ENCODE data around the gene APOA1.

APOA1 gene

DNA sequence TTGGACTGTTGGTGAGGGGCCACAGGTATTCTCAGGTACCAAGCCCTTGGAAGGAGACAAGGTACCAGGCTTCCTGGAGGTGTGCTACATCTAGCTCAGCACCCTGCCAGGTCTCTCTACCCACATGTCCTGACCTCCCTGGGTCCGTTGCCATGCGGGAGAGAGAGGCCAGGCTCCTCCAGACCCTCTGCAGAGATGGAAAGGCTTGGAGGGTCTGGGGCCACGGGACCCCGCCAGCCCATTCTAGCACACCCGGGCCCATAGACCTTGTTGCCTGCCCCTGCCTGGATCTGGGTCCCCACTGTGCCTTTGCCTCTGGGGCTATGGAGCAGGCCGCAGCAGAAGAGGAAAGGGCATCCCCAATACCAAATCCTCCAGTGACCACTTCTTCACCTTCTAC is 10.0 kb downstream of the APOA1 start:
- peaks cover 28% of the 10 kb centered on the region for H3K4me1 Mint-ChIP-seq
- H3K4me3 Mint-ChIP-seq, result no peak overlapping the region
- no peaks in the 10 kb centered on the region for H3K9me3 Mint-ChIP-seq
- peaks cover 6% of the 10 kb centered on the region for H3K27me3 Mint-ChIP-seq (ENCODE audit: low read depth, poor library complexity)
- no peak for DNase-seq
- TF ChIP-seq, protein P1, sequence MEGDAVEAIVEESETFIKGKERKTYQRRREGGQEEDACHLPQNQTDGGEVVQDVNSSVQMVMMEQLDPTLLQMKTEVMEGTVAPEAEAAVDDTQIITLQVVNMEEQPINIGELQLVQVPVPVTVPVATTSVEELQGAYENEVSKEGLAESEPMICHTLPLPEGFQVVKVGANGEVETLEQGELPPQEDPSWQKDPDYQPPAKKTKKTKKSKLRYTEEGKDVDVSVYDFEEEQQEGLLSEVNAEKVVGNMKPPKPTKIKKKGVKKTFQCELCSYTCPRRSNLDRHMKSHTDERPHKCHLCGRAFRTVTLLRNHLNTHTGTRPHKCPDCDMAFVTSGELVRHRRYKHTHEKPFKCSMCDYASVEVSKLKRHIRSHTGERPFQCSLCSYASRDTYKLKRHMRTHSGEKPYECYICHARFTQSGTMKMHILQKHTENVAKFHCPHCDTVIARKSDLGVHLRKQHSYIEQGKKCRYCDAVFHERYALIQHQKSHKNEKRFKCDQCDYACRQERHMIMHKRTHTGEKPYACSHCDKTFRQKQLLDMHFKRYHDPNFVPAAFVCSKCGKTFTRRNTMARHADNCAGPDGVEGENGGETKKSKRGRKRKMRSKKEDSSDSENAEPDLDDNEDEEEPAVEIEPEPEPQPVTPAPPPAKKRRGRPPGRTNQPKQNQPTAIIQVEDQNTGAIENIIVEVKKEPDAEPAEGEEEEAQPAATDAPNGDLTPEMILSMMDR (IDR thresholded peaks at IDR 0.05), result no peak
- H3K36me3 Mint-ChIP-seq (ENCODE audit: low read depth), result no peaks in the 10 kb centered on the region
- no peak overlapping the region for H3K27ac Mint-ChIP-seq

DNA sequence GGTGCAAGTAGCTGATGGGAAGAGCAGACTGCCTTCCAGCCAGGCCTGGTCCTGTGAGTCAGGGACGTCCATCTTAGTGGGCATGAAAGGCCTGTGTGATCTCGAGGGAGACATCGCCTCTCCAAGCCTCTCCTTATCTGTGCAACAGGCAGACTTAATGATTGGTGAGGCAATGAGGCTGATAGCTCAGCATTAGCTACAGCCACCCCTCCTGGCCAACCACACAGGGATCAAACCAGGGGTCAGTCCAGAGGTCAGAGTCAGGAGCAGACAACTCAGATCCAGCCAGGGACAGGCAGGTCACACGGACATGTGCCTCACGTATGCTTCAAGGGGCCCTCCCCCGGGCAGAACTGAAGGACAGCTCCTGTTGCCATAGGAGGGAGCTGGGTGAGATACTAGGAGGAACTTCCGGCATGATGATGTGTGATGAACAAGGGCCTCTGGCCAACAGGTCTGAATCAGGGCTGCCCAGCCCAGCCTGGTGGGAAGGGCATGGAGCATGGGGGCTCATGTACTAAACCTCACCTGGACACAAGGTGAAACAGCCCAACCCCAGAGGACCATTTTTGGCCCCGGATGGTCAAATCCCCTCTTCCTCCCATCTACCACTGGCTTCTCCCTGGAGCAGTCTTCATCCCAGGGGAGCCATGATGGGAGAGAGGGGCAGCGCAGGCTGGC is 10.5 kb downstream of the APOA1 start:
- Mint-ChIP-seq H3K4me1 (peaks cover 27% of the 10 kb centered on the region), H3K9me3 (no peaks in the 10 kb centered on the region), H3K36me3 (ENCODE audit: low read depth) (no peaks in the 10 kb centered on the region), H3K4me3 (no peak overlapping the region), H3K27ac (no peak overlapping the region), H3K27me3 (ENCODE audit: low read depth, poor library complexity) (peaks cover 3% of the 10 kb centered on the region)
- DNase-seq, result no peak
- TF ChIP-seq, protein P1 (IDR thresholded peaks at IDR 0.05), result no peak

DNA sequence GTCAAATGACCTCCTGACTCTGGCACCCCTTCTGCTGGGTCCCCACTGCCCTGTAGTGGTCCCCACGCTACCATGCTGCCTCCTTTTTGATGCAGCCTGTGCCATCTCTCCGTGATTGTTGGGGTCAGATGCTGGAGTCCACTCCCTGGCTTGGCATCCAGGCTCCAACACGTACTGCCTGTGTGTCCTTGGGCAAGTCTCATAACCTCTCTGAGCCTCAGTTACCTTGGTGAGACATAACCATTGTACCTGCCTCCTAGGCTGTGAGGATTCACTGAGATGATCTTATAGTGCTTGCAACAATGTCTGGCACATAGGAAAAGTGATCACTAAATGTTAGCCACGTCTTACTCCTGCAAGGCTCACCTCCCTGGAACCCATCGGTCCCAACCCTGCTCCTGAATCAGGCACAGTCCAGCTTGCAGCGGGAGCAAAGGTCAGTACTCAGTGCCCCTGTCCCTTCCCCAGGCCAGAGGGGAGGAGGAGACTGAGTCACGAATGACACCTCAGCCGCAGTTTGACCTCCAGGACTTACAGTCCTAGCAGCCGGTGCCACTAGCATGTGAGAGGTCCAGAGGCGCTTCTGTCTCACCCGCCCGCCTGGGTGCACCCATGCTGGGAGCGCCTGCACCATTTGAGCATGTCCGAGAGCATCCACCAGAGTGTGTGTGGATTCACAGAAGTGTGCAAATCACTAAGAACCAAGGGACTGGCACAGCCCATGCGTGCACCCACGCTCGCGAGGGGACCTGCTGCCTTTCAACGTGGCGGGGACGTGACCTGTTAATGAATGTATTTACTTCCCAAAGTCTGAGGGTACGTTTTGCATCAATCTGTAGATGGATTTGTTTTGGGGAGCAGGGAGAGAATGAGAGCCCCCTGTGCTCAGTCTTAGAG is 11.3 kb downstream of the APOA1 start:
- Mint-ChIP-seq H3K27ac (no peak overlapping the region), H3K9me3 (no peaks in the 10 kb centered on the region), H3K4me1 (peaks cover 27% of the 10 kb centered on the region), H3K27me3 (ENCODE audit: low read depth, poor library complexity) (peaks cover 3% of the 10 kb centered on the region), H3K4me3 (no peak overlapping the region), H3K36me3 (ENCODE audit: low read depth) (no peaks in the 10 kb centered on the region)
- TF ChIP-seq, protein P1 (IDR thresholded peaks at IDR 0.05), result no peak
- no peak for DNase-seq

DNA sequence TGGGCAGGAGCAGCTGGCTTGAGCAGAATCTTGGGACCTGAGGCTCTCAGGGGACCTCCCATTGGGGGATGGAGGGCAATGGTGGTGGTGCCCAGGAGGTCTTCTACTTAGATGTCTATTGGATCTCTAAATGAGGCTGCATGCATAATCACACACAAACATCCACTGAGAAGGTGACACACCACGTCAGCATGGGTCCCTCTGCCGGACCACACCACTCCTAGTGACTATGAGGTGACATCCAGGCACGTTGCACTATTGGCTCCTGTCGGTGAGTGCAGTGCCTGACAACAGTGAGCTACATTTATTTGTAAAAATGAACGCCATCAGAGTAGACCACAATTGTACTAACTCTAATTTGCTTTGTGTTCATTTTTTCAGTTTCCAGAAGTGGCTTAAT is 12.0 kb downstream of the APOA1 start:
- Mint-ChIP-seq H3K27me3 (ENCODE audit: low read depth, poor library complexity) (peaks cover 3% of the 10 kb centered on the region), H3K4me1 (peaks cover 27% of the 10 kb centered on the region)

DNA sequence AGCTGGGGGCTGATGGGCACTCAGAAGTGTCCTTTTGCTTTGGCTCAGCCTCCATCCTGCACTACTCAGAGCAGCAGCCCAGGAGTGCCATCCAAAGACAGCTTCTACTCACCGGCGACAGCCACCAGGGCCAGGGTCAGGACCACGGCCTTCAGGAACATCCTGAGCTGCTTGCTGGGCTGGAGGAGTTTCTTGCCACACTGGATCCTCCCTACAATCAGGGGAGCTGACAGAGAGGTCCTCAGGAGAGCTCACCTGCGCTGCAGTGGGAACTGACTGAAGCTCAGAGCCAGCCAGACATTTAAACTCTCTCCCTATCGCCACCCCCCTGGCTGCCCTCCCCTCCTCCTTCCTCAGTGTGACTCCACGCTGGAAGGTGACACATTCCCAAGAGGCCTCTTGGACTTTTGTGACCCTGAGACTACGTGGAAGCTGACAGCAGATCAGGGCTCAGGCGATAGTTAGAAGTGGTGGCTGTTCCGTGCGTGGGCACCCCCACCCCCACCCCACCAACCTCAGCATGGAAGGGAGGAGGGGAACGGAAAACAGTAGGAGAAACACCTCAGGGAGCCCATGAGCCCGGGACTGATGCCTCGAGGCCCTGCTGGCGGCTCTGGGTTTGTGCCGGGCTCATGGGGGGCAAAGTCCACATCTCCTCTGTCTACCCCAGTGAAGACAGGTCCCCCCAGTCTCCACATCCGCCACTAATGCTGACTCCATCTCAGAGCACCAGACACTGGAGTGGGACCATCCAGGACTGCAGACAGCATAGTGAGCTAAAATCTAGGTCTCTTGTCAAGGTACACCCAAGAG is 14.2 kb downstream of the APOA1 start, which contains the start of gene APOA4:
TSS of gene APOA4 (minus strand) at position 274 of the 813 bp plus-strand sequence. CDS start at position 161, 113 bp downstream.
- peaks cover 3% of the 10 kb centered on the region for H3K27me3 Mint-ChIP-seq (ENCODE audit: low read depth, poor library complexity)

More for the DNA sequence above, 12.0 kb downstream of the APOA1 start:
- no peaks in the 10 kb centered on the region for H3K9me3 Mint-ChIP-seq
- no peaks in the 10 kb centered on the region for H3K36me3 Mint-ChIP-seq (ENCODE audit: low read depth)
- H3K4me3 Mint-ChIP-seq, result no peak overlapping the region
- DNase-seq, result no peak
- TF ChIP-seq, protein P1 (IDR thresholded peaks at IDR 0.05), result no peak
- H3K27ac Mint-ChIP-seq, result no peak overlapping the region

More for the DNA sequence above, 14.2 kb downstream of the APOA1 start, which contains the start of gene APOA4:
- H3K4me3 Mint-ChIP-seq, result no peak within 1 kb of the TSS
- H3K9me3 Mint-ChIP-seq, result no peaks in the 10 kb centered on the region
- TF ChIP-seq, protein P1 (IDR thresholded peaks at IDR 0.05), result no peak
- no peak for DNase-seq
- H3K4me1 Mint-ChIP-seq, result peaks cover 21% of the 10 kb centered on the region
- no peaks in the 10 kb centered on the region for H3K36me3 Mint-ChIP-seq (ENCODE audit: low read depth)
- no peak within 1 kb of the TSS for H3K27ac Mint-ChIP-seq

All from nephron progenitor cell (in vitro differentiated cells).